GM18868 (cell line): ENCODE measurements around the gene GGCT.
"Not testable (repeated sequence)": the region's sequence is repeated elsewhere in the genome, so short reads cannot be mapped to it uniquely, and the experiment has no call there.

ENCODE experiments used
- ATAC-seq: cut with Tn5 transposase; IDR thresholded peaks from one replicate; pipeline ENCODE4 v1.9.1; 2021; ENCODE audit warnings: mild to moderate bottlenecking, moderate library complexity; ENCODE audit not compliant: unreplicated experiment

Gene GGCT

GRCh38 chr7:30519122-30519521, 14.5 kb upstream of the GGCT start:
- ATAC-seq = no peak

- no peak for ATAC-seq
Observed at GRCh38 chr7:30515761-30516160, 11.1 kb upstream of the GGCT start.

- no peak for ATAC-seq
Observed at GRCh38 chr7:30514776-30515175, 10.1 kb upstream of the GGCT start.

- no peak for ATAC-seq
Observed at GRCh38 chr7:30514177-30514576, 9.5 kb upstream of the GGCT start.

- no peak for ATAC-seq
Observed at GRCh38 chr7:30513762-30514161, 9.1 kb upstream of the GGCT start.

- no peak for ATAC-seq
Observed at GRCh38 chr7:30511973-30512662, 7.5 kb upstream of the GGCT start.

- no peak for ATAC-seq
Observed at GRCh38 chr7:30511494-30511893, 6.9 kb upstream of the GGCT start.

GRCh38 chr7:30510124-30511075, 5.8 kb upstream of the GGCT start:
- no peak for ATAC-seq

- ATAC-seq = not testable (repeated sequence)
Observed at GRCh38 chr7:30509171-30509857, 4.7 kb upstream of the GGCT start.

- ATAC-seq = not testable (repeated sequence)
Observed at GRCh38 chr7:30507346-30507900, 2.8 kb upstream of the GGCT start.

- no peak for ATAC-seq
Observed at GRCh38 chr7:30505174-30505697, 607 bp upstream of the GGCT start.

GRCh38 chr7:30503274-30504212, 1.1 kb downstream of the GGCT start:
- ATAC-seq = no peak

GRCh38 chr7:30502470-30503251, 2.0 kb downstream of the GGCT start:
- ATAC-seq = no peak

- ATAC-seq = no peak
Observed at GRCh38 chr7:30501264-30501663, 3.4 kb downstream of the GGCT start.

GRCh38 chr7:30493228-30493627, 11.4 kb downstream of the GGCT start:
- no peak for ATAC-seq

- ATAC-seq = no peak
Observed at GRCh38 chr7:30491417-30491816, 13.2 kb downstream of the GGCT start.

GRCh38 chr7:30487371-30487770, 17.3 kb downstream of the GGCT start:
- ATAC-seq = no peak

- ATAC-seq = no peak
Observed at GRCh38 chr7:30485667-30486066, 19.0 kb downstream of the GGCT start.

- ATAC-seq = not testable (repeated sequence)
Observed at GRCh38 chr7:30481416-30481815, 23.2 kb downstream of the GGCT start.
